D721Med (cell line): Measurements from ENCODE around the gene ZNF740.

ENCODE experiments used
- DNase-seq: peaks from one replicate; pipeline ENCODE4 v3.0.0; 2011; ENCODE audit warnings: low spot score; ENCODE audit not compliant: insufficient read length
- FAIRE-seq: peaks from 2 replicates; lab custom pipeline; 2011; peaks lifted over from hg19 to GRCh38; lab: Jason Lieb, UNC
- TF ChIP-seq, protein P1 (sequence below): IDR thresholded peaks from 2 replicates; pipeline ENCODE4 v1.5.1; 2012; ENCODE audit warnings: mild to moderate bottlenecking, control low read depth; ENCODE audit not compliant: insufficient read depth; ENCODE audit errors: missing control alignments

The ZNF740 gene

DNA sequence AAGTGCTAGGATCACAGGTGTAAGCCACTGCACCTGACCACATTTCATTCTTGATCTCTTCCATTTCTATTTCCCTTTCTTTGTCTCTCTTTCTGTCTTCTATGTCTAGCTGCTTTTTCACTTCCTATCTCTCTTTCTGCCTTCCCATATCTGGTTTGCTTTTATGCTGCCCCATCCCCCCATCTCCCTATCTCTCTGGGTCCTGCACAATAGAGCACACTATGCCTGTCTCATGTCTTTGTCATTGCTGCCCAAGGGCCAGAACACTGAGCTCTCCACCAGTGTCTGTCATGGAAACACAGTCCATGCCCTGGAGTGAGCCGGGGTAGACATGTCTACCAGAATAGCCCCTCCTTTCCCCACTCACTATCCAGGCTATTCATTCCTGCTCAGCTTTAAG is 63.8 kb downstream of the ZNF740 start:
- FAIRE-seq (no peak), DNase-seq (no peak)
- TF ChIP-seq, protein P1, sequence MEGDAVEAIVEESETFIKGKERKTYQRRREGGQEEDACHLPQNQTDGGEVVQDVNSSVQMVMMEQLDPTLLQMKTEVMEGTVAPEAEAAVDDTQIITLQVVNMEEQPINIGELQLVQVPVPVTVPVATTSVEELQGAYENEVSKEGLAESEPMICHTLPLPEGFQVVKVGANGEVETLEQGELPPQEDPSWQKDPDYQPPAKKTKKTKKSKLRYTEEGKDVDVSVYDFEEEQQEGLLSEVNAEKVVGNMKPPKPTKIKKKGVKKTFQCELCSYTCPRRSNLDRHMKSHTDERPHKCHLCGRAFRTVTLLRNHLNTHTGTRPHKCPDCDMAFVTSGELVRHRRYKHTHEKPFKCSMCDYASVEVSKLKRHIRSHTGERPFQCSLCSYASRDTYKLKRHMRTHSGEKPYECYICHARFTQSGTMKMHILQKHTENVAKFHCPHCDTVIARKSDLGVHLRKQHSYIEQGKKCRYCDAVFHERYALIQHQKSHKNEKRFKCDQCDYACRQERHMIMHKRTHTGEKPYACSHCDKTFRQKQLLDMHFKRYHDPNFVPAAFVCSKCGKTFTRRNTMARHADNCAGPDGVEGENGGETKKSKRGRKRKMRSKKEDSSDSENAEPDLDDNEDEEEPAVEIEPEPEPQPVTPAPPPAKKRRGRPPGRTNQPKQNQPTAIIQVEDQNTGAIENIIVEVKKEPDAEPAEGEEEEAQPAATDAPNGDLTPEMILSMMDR: no peak
